Keratinocyte (primary cell): Measurements from ENCODE around the gene CTU1. TPM values are rescaled to one million over a fixed set of nuclear protein-coding genes. Genes with fewer than 3 reads are reported as not detected.

Experiments used
- DNase-seq: peaks from one replicate; pipeline ENCODE4 v3.0.0-alpha.2; 2011; ENCODE audit warnings: low read depth, missing footprints, low spot score
- FAIRE-seq: peaks from 2 replicates; lab custom pipeline; 2011; peaks lifted over from hg19 to GRCh38; lab: Jason Lieb, UNC
- H2AFZ ChIP-seq: 2 replicates; pipeline ENCODE4 v1.6.0; 2012; ENCODE audit warnings: low read length, control low read depth, inconsistent platforms; ENCODE audit not compliant: control insufficient read depth
- H3K27ac ChIP-seq: 2 replicates; pipeline ENCODE4 v1.5.1; 2011; ENCODE audit warnings: low read length; ENCODE audit not compliant: control insufficient read depth, insufficient read depth
- H3K27me3 ChIP-seq: 3 replicates; pipeline ENCODE4 v1.6.0; 2011; ENCODE audit warnings: low read length; ENCODE audit not compliant: control insufficient read depth, insufficient read depth; ENCODE audit errors: extremely low read depth
- H3K36me3 ChIP-seq, 2 experiments: 2 replicates in 1 of 2; 3 replicates in 1 of 2; pipeline ENCODE4 v1.5.1; 2011; ENCODE audit warnings: low read length in 2 of 2, mild to moderate bottlenecking in 1 of 2; ENCODE audit not compliant: control insufficient read depth in 2 of 2, insufficient read depth in 2 of 2; ENCODE audit errors: extremely low read depth in 1 of 2
- H3K4me1 ChIP-seq: 3 replicates; pipeline ENCODE4 v1.5.1; 2011; ENCODE audit warnings: low read length; ENCODE audit not compliant: control insufficient read depth, insufficient read depth; ENCODE audit errors: extremely low read depth
- H3K4me2 ChIP-seq: 3 replicates; pipeline ENCODE4 v1.6.0; 2011; ENCODE audit warnings: low read depth, low read length; ENCODE audit not compliant: control insufficient read depth, insufficient read depth; ENCODE audit errors: extremely low read depth
- H3K4me3 ChIP-seq, 3 experiments: fragments of 200-600 bp in 1 of 3; sonication (generic) in 1 of 3; 2 replicates in 2 of 3; 3 replicates in 1 of 3; pipeline ENCODE4 v1.5.1; 2011 to 2016; ENCODE audit warnings: low read length in 3 of 3, mild to moderate bottlenecking in 3 of 3, control low read depth in 2 of 3, inconsistent platforms in 1 of 3, low read depth in 1 of 3, mixed read lengths in 1 of 3, mixed run types in 1 of 3, moderate library complexity in 1 of 3; ENCODE audit not compliant: control insufficient read depth in 2 of 3, insufficient read depth in 2 of 3; ENCODE audit errors: extremely low read depth in 1 of 3
- H3K79me2 ChIP-seq: 2 replicates; pipeline ENCODE4 v1.6.0; 2012; ENCODE audit warnings: low read length; ENCODE audit not compliant: control insufficient read depth, insufficient read depth
- H3K9ac ChIP-seq: 3 replicates; pipeline ENCODE4 v1.6.0; 2011; ENCODE audit warnings: low read length; ENCODE audit not compliant: control insufficient read depth, insufficient read depth; ENCODE audit errors: extremely low read depth
- H3K9me1 ChIP-seq: 3 replicates; pipeline ENCODE4 v1.6.0; 2011; ENCODE audit warnings: low read length; ENCODE audit not compliant: control insufficient read depth, insufficient read depth; ENCODE audit errors: extremely low read depth
- H3K9me3 ChIP-seq: 2 replicates; pipeline ENCODE4 v1.5.1; 2012; ENCODE audit warnings: low read depth, low read length; ENCODE audit not compliant: control insufficient read depth
- H4K20me1 ChIP-seq: 3 replicates; pipeline ENCODE4 v1.6.0; 2011; ENCODE audit warnings: low read length; ENCODE audit not compliant: control insufficient read depth, insufficient read depth; ENCODE audit errors: extremely low read depth
- CTCF ChIP-seq, 3 experiments: IDR thresholded peaks in 1 of 3; conservative IDR thresholded peaks in 1 of 3; optimal IDR thresholded peaks in 1 of 3; 2 replicates in 2 of 3; 3 replicates in 1 of 3; pipeline versions ENCODE3 to v1.5.1; 2011; ENCODE audit warnings: low read length in 3 of 3, mild to moderate bottlenecking in 3 of 3, moderate library complexity in 2 of 3, control low read depth in 1 of 3, inconsistent platforms in 1 of 3; ENCODE audit not compliant: insufficient read depth in 2 of 3; ENCODE audit errors: extremely low read depth in 1 of 3
- EZH2 ChIP-seq: IDR thresholded peaks from one replicate; pipeline ENCODE4 v1.6.1; 2012; ENCODE audit warnings: inconsistent platforms, mild to moderate bottlenecking, low read length, moderate library complexity
- dilution Hi-C: fragments of 300-500 bp; cut with MboI; formaldehyde crosslinking; loops from one replicate; pipeline ENCODE4 v1.7.0; 2020; ENCODE audit warnings: low sequenced_read_pairs; ENCODE audit not compliant: extremely low pct_ligation_motif_present
- polyA plus RNA-seq, 5 experiments: library from polyadenylated mRNA; depleted of rRNA in 3 of 5; stranded (reverse) in 3 of 5; stranded (forward) in 1 of 5; unstranded in 1 of 5; fragments of >200 nt; gene quantifications; 1 replicate in 1 of 5; 2 replicates in 3 of 5; 3 replicates in 1 of 5; pipeline versions ENCODE4 v1.2.1 to v1.2.3, GENCODE V29; 2011 to 2012; ENCODE audit warnings: missing spikeins in 2 of 5, low read depth in 1 of 5, low replicate concordance in 1 of 5

Gene CTU1
- polyA plus RNA-seq, 1 donor (not counting 4 experiments of a cell fraction or from before 2014, with no cell fraction given), result 1.9 TPM

DNA sequence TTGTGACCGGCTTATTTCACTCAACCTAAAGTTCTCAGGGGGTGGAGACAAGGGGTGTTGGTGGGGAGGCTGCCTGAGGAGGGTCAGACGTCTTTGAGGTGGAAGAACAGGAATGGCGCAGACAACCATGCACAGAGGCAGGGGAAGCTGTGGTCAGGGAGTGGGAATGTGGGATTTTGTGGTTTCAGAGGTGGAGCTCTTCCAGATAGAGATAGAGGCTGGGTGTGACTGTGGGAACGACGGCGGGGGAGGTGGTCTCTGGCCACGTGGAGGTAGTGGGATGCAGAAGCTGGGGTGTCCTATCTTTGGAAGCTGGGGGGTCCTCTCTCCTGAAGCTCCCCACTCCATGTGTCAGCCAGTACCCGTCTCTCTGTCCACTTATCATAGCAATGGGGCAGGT is 17.7 kb downstream of the CTU1 start:
- Histone ChIP-seq H3K9me3 (no peaks in the 10 kb centered on the region), H2AFZ (no peak overlapping the region), H3K4me2 (no peak overlapping the region), H3K27ac (no peak overlapping the region), H3K9ac (no peak overlapping the region), H3K4me3 (no peak overlapping the region), H3K36me3 (no peaks in the 10 kb centered on the region), H3K9me1 (no peaks in the 10 kb centered on the region), H3K4me1 (peaks cover 12% of the 10 kb centered on the region), H3K27me3 (no peaks in the 10 kb centered on the region), H4K20me1 (no peaks in the 10 kb centered on the region), H3K79me2 (no peaks in the 10 kb centered on the region)
- TF ChIP-seq CTCF (optimal IDR thresholded peaks at IDR 0.05 in 1 of 3, IDR thresholded peaks at IDR 0.05 in 1 of 3, conservative IDR thresholded peaks at IDR 0.05 in 1 of 3; ENCODE audit: extremely low read depth in 1 of 3, insufficient read depth in 2 of 3, low read length in 3 of 3), result no peak
- no peak for TF ChIP-seq EZH2
- dilution Hi-C loops, result no loop called here
- no peak for DNase-seq
- no peak for FAIRE-seq

DNA sequence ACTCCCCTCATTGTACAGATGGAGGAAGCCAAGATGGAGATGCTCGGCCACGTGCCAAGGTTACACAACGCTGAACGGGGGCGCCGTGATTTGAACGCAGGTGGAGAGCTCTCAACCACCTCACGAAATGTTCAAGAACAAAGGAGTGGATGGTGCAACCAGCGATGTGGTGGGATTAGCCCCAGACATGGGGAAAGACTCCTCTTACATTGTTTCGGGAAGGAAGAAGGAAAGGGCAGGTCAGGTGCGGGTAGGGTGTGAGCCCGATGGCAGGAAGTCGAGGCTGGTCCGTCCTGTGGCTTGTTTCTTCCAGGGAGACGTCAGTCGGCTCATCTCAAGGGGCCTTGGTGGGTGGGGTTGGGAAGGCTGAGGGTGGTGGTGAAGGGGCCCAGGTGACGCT is 18.4 kb downstream of the CTU1 start:
- TF ChIP-seq CTCF (optimal IDR thresholded peaks at IDR 0.05 in 1 of 3, IDR thresholded peaks at IDR 0.05 in 1 of 3, conservative IDR thresholded peaks at IDR 0.05 in 1 of 3; ENCODE audit: extremely low read depth in 1 of 3, insufficient read depth in 2 of 3, low read length in 3 of 3), result no peak
- no peak for TF ChIP-seq EZH2
- H2AFZ ChIP-seq, result no peak overlapping the region
- no peak overlapping the region for H3K27ac ChIP-seq
- FAIRE-seq (no peak), DNase-seq (no peak)
- H3K4me1 ChIP-seq, result peaks cover 12% of the 10 kb centered on the region
- H3K9me3 ChIP-seq, result no peaks in the 10 kb centered on the region
- no peak overlapping the region for H3K4me3 ChIP-seq
- no peaks in the 10 kb centered on the region for H3K36me3 ChIP-seq
- H3K4me2 ChIP-seq, result no peak overlapping the region
- H3K9me1 ChIP-seq, result no peaks in the 10 kb centered on the region
- H3K79me2 ChIP-seq, result no peaks in the 10 kb centered on the region
- H3K9ac ChIP-seq, result no peak overlapping the region
- no peaks in the 10 kb centered on the region for H4K20me1 ChIP-seq
- dilution Hi-C loops, result no loop called here
- no peaks in the 10 kb centered on the region for H3K27me3 ChIP-seq
